Measurements from ENCODE around the gene LPIN1. TPM values are rescaled to one million over a fixed set of nuclear protein-coding genes. Genes with fewer than 3 reads are reported as not detected.

LPIN1 gene
- total and polyA plus RNA-seq, 2 of the 13 experiments (the other 11 are each of a cell fraction or from before 2014, with no cell fraction given), result 9.7 to 19.4 TPM

DNA sequence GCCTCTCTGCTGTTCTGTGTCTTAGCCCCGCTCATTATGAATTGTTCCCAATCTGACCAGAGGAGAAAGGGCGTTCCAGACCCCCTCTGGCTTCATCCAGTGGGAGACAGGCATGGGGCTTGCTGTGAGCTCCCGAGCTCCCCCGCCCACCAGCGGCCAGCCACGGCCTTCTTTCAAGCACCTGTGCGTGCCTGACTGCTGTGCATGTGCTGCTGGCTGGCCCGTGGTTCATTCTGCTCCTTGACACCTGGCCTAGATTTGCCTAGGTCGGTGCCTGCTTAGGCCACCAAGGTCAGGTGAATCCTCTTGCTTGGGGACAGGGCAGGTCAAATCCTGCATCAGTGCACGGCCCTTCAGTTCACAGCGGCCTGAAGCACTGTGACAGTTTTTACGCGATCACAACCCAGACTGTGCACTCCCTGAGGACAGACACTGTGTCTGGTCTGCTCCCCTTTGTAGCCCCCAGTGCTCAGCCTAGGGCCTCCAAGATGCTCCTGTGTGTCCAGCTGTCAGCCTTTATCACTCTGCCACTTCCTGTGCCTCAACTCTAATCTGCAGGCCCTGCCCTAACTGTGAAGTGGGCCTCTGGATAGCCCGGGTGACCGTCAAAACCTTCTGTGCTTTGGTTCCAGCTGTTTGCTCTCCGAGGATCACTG, 3.6 kb upstream of the LPIN1 start (continued):
- no peak for TF ChIP-seq NFIB (CRISPR knock-in tag; IDR thresholded peaks at IDR 0.05; ENCODE audit: borderline replicate concordance)
- peak; percentile 81; the same call in 1 of the 2 replicates for TF ChIP-seq ZBTB42 (CRISPR knock-in tag; IDR thresholded peaks at IDR 0.05)
- no peak for TF ChIP-seq HOXD1 (CRISPR knock-in tag; IDR thresholded peaks at IDR 0.05)
- no peak; the same call in 1 of the 2 replicates for TF ChIP-seq ZNF124 (CRISPR knock-in tag; IDR thresholded peaks at IDR 0.05)
- TF ChIP-seq ZBTB43 (CRISPR knock-in tag; conservative IDR thresholded peaks at IDR 0.05), result no peak
- peak; percentile 68; the same call in 1 of the 2 replicates for TF ChIP-seq ZNF572 (CRISPR knock-in tag; IDR thresholded peaks at IDR 0.05)
- TF ChIP-seq, protein P1, sequence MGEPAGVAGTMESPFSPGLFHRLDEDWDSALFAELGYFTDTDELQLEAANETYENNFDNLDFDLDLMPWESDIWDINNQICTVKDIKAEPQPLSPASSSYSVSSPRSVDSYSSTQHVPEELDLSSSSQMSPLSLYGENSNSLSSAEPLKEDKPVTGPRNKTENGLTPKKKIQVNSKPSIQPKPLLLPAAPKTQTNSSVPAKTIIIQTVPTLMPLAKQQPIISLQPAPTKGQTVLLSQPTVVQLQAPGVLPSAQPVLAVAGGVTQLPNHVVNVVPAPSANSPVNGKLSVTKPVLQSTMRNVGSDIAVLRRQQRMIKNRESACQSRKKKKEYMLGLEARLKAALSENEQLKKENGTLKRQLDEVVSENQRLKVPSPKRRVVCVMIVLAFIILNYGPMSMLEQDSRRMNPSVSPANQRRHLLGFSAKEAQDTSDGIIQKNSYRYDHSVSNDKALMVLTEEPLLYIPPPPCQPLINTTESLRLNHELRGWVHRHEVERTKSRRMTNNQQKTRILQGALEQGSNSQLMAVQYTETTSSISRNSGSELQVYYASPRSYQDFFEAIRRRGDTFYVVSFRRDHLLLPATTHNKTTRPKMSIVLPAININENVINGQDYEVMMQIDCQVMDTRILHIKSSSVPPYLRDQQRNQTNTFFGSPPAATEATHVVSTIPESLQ (CRISPR knock-in tag; conservative IDR thresholded peaks at IDR 0.05), result no peak
- TF ChIP-seq, protein P2, sequence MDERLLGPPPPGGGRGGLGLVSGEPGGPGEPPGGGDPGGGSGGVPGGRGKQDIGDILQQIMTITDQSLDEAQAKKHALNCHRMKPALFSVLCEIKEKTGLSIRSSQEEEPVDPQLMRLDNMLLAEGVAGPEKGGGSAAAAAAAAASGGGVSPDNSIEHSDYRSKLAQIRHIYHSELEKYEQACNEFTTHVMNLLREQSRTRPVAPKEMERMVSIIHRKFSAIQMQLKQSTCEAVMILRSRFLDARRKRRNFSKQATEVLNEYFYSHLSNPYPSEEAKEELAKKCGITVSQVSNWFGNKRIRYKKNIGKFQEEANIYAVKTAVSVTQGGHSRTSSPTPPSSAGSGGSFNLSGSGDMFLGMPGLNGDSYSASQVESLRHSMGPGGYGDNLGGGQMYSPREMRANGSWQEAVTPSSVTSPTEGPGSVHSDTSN (CRISPR knock-in tag; IDR thresholded peaks at IDR 0.05), result no peak
- 0 out of 2 replicates have a peak, but pooled peaks have one; percentile 23 for TF ChIP-seq ZHX1 (CRISPR knock-in tag; IDR thresholded peaks at IDR 0.05; ENCODE audit: low read depth)
- TF ChIP-seq, protein P3, sequence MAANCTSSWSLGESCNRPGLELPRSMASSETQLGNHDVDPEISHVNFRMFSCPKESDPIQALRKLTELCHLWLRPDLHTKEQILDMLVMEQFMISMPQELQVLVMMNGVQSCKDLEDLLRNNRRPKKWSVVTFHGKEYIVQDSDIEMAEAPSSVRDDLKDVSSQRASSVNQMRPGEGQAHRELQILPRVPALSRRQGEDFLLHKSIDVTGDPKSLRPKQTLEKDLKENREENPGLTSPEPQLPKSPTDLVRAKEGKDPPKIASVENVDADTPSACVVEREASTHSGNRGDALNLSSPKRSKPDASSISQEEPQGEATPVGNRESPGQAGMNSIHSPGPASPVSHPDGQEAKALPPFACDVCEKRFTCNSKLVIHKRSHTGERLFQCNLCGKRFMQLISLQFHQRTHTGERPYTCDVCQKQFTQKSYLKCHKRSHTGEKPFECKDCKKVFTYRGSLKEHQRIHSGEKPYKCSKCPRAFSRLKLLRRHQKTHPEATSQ (CRISPR knock-in tag; IDR thresholded peaks at IDR 0.05; ENCODE audit: borderline replicate concordance), result no peak
- TF ChIP-seq ETS1 (CRISPR knock-in tag; IDR thresholded peaks at IDR 0.05), result no peak
- no peak for TF ChIP-seq TIGD3 (CRISPR knock-in tag; IDR thresholded peaks at IDR 0.05; ENCODE audit: borderline replicate concordance)
- TF ChIP-seq MTA3 (CRISPR knock-in tag; IDR thresholded peaks at IDR 0.05), result no peak
- TF ChIP-seq TFDP2 (CRISPR knock-in tag; IDR thresholded peaks at IDR 0.05), result 0 out of 2 replicates have a peak, but pooled peaks have one; percentile 56
- peak; percentile 72 for TF ChIP-seq ZNF781 (CRISPR knock-in tag; IDR thresholded peaks at IDR 0.05; ENCODE audit: borderline replicate concordance, not compliant biosample characterization)
